GM10266 (cell line): Measurements from ENCODE around the gene ZBTB2.
A peak's percentile ranks its signal among the peaks of the same experiment; 100 is the strongest.

Source experiments
- DNase-seq: peaks from one replicate; pipeline ENCODE4 v3.0.0; 2012; ENCODE audit errors: extremely low spot score
- CTCF ChIP-seq: IDR thresholded peaks from 2 replicates; pipeline ENCODE4 v1.5.1; 2012; ENCODE audit warnings: mild to moderate bottlenecking, low read depth; ENCODE audit not compliant: control insufficient read depth, insufficient read depth; ENCODE audit errors: missing control alignments

ZBTB2 gene

GRCh38 chr6:151402228-151402627 is 10.9 kb upstream of the ZBTB2 start:
- DNase-seq: no peak
- TF ChIP-seq CTCF: no peak

- TF ChIP-seq CTCF: no peak
- no peak for DNase-seq
These were observed 9.1 kb upstream of the ZBTB2 start for GRCh38 chr6:151400473-151400872.

GRCh38 chr6:151399679-151400078 is 8.3 kb upstream of the ZBTB2 start:
- DNase-seq: no peak

GRCh38 chr6:151393410-151393809 is 2.1 kb upstream of the ZBTB2 start:
- TF ChIP-seq CTCF: no peak
- DNase-seq: no peak

More at GRCh38 chr6:151399679-151400078, 8.3 kb upstream of the ZBTB2 start:
- TF ChIP-seq CTCF: no peak

- TF ChIP-seq CTCF: no peak
- no peak for DNase-seq
These were observed 1.1 kb upstream of the ZBTB2 start for GRCh38 chr6:151392427-151392826.

GRCh38 chr6:151390851-151391470 is 398 bp downstream of the ZBTB2 start:
- peak; percentile 83 for DNase-seq
- TF ChIP-seq CTCF: no peak

- DNase-seq: peak; percentile 98
- no peak for TF ChIP-seq CTCF
These were observed 996 bp downstream of the ZBTB2 start for GRCh38 chr6:151390276-151390850.
